Body of pancreas (tissue), 4 donors: ENCODE results near the gene TOR4A.

ENCODE experiments used
- POLR2A ChIP-seq, 3 donors: fragments of 450-650 bp; IDR thresholded peaks; one replicate each; pipeline ENCODE4 v1.6.1; 2016; ENCODE audit warnings: antibody characterized with exemption in 3 of 3, mild to moderate bottlenecking in 2 of 3
- TF ChIP-seq, protein P1 (sequence below), 7 experiments: fragments of 450-650 bp in 4 of 7; fragments of 200-600 bp in 3 of 7; sonication (generic) in 3 of 7; IDR thresholded peaks; one replicate each; pipeline ENCODE4 v1.5.1; 2016 to 2019; ENCODE audit warnings: antibody characterized with exemption in 7 of 7

DNA sequence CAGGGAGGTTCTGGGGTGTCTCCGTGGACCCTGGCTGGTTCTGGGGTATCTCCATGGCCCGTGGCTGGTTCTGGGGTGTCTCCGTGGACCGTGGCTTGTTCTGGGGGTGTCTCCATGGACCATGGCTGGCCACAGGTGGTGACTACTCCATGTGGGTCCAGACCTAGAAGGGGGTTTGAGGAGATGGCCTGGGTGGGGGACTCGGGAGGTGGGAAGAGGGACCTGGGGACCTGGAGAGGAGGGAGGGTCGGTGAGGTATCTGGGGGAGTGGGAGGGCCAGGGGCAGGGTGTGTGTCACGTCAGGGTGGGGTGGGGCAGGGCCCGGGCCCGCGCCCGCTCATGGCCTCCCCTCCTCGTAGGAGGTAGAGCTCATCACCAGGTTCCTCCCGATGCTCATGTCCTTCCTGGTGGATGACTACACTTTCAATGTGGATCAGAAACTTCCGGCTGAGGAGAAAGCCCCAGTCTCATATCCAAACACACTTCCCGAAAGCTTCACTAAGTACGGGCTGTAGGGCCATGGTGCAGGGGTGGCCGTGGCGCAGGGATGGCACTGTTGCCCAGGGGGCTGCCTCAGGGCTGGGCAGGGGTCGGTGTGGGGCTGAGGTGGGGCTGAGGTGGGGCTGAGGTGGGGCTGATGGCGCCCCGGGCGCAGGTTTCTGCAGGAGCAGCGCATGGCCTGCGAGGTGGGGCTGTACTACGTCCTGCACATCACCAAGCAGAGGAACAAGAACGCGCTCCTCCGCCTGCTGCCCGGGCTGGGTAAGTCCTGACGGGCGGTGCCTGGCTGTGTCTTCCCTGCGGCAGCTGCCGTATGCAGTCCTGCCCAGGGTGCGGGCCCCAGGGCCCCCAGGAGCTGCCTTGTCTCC is 10.7 kb upstream of the TOR4A start:
- TF ChIP-seq, protein P1, sequence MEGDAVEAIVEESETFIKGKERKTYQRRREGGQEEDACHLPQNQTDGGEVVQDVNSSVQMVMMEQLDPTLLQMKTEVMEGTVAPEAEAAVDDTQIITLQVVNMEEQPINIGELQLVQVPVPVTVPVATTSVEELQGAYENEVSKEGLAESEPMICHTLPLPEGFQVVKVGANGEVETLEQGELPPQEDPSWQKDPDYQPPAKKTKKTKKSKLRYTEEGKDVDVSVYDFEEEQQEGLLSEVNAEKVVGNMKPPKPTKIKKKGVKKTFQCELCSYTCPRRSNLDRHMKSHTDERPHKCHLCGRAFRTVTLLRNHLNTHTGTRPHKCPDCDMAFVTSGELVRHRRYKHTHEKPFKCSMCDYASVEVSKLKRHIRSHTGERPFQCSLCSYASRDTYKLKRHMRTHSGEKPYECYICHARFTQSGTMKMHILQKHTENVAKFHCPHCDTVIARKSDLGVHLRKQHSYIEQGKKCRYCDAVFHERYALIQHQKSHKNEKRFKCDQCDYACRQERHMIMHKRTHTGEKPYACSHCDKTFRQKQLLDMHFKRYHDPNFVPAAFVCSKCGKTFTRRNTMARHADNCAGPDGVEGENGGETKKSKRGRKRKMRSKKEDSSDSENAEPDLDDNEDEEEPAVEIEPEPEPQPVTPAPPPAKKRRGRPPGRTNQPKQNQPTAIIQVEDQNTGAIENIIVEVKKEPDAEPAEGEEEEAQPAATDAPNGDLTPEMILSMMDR (IDR thresholded peaks at IDR 0.05), result no peak
- no peak for TF ChIP-seq POLR2A (IDR thresholded peaks at IDR 0.05)
